Left cardiac atrium (tissue), 4 donors: ENCODE results near the gene ADAMTS2. TPM values are rescaled to one million over a fixed set of nuclear protein-coding genes. Genes with fewer than 3 reads are reported as not detected.
A peak's percentile ranks its signal among the peaks of the same experiment; 100 is the strongest.
"Not testable (repeated sequence)": the region's sequence is repeated elsewhere in the genome, so short reads cannot be mapped to it uniquely, and the experiment has no call there.

ENCODE experiments used
- ATAC-seq, 2 donors: fragments of 200-7000 bp; cut with Tn5 transposase; one replicate each; pipeline ENCODE4 v1.9.1; 2020; ENCODE audit warnings: mild to moderate bottlenecking in 2 of 2, moderate library complexity in 2 of 2
- DNase-seq: peaks from one replicate; pipeline ENCODE4 v3.0.0-alpha.2; 2020
- intact Hi-C, 2 donors: fragments of 100-400 bp; cut with DNase I; formaldehyde crosslinking; loops; one replicate each; pipeline versions ENCODE4 v1.14.1 to v1.15.1; 2022 to 2023
- total RNA-seq, 2 donors: library from RNA; stranded (reverse); fragmentation: NEBNext Ultra II Directional; extraction: Animal tissue kit (Norgen Biotek cat#: 25700); gene quantifications; one replicate each; pipeline ENCODE4 v1.2.1, GENCODE V29; 2021
- donor health status: DM: no; HTN: yes; CAD: no.
- donor health status: DM: no; HTN: yes; CAD: no; lungs with severe emphysema.
- donor health status: DM: yes; HTN: yes; CAD: no.
- donor health status: Dilated cardiomyopathy.

Gene ADAMTS2
- total RNA-seq, 2 donors from 2014 or later, result 15.0 to 22.7 TPM

GRCh38 chr5:179331591-179332375 lies 13.5 kb downstream of the ADAMTS2 start:
- intact Hi-C loops, result no loop called here

GRCh38 chr5:179330186-179330900 lies 14.9 kb downstream of the ADAMTS2 start:
- ATAC-seq, result no peak
- peak; percentile 11 for DNase-seq
- intact Hi-C loops, result no loop called here

More at GRCh38 chr5:179331591-179332375, 13.5 kb downstream of the ADAMTS2 start:
- no peak for ATAC-seq
- no peak for DNase-seq

GRCh38 chr5:179328291-179328690 lies 17.0 kb downstream of the ADAMTS2 start:
- intact Hi-C loops, result no loop called here
- no peak for ATAC-seq
- peak; percentile 13 for DNase-seq

GRCh38 chr5:179327021-179327735 lies 18.1 kb downstream of the ADAMTS2 start:
- DNase-seq (peak; percentile 17), ATAC-seq (peak in 1 of 2 donors; percentile 19)
- intact Hi-C loops, result no loop called here

GRCh38 chr5:179326122-179326927 lies 18.9 kb downstream of the ADAMTS2 start:
- ATAC-seq, result peak; percentile 86 to 87
- peak; percentile 73 for DNase-seq
- intact Hi-C loops, result no loop called here

- ATAC-seq, result peak; percentile 6 to 20
- peak; percentile 15 for DNase-seq
- intact Hi-C loops, result no loop called here
Observed at GRCh38 chr5:179325296-179326031, 19.8 kb downstream of the ADAMTS2 start.

GRCh38 chr5:179324760-179325295 lies 20.4 kb downstream of the ADAMTS2 start:
- ATAC-seq (no peak), DNase-seq (no peak)
- intact Hi-C loops, result no loop called here

- ATAC-seq, DNase-seq, intact Hi-C loops: not testable (repeated sequence)
Observed at GRCh38 chr5:179324316-179324715, 20.9 kb downstream of the ADAMTS2 start.

GRCh38 chr5:179323026-179323870 lies 22.0 kb downstream of the ADAMTS2 start:
- intact Hi-C loops, result no loop called here
- DNase-seq (peak; percentile 21), ATAC-seq (no peak)

- DNase-seq, result peak; percentile 41
- intact Hi-C loops, result no loop called here
- ATAC-seq, result peak in 1 of 2 donors; percentile 16
Observed at GRCh38 chr5:179322071-179323025, 22.9 kb downstream of the ADAMTS2 start.

GRCh38 chr5:179321206-179321987 lies 23.9 kb downstream of the ADAMTS2 start:
- DNase-seq, result peak; percentile 4
- no peak for ATAC-seq
- intact Hi-C loops, result no loop called here

- ATAC-seq (peak; percentile 41 to 56), DNase-seq (peak; percentile 30)
- intact Hi-C loops, result no loop called here
Observed at GRCh38 chr5:179319741-179320281, 25.4 kb downstream of the ADAMTS2 start.

- DNase-seq, result peak; percentile 13
- intact Hi-C loops, result no loop called here
Observed at GRCh38 chr5:179319123-179319522, 26.1 kb downstream of the ADAMTS2 start.

GRCh38 chr5:179318221-179318955 lies 26.9 kb downstream of the ADAMTS2 start:
- intact Hi-C loops, result no loop called here
- peak; percentile 31 for DNase-seq
- no peak for ATAC-seq

More at GRCh38 chr5:179319123-179319522, 26.1 kb downstream of the ADAMTS2 start:
- no peak for ATAC-seq
